ENCODE measurements around the gene FAM83C. TPM values are rescaled to one million over a fixed set of nuclear protein-coding genes. Genes with fewer than 3 reads are reported as not detected.

Gene FAM83C
- total RNA-seq, 4 donors from 2014 or later, result not detected

- 80% methylated on average over 3 of the region's 3 CpGs for WGBS
- H3K27ac ChIP-seq (replicated peaks in 1 of 4), result no peak overlapping the region
Observed at GRCh38 chr20:35314816-35315631, 22.8 kb upstream of the FAM83C start.

GRCh38 chr20:35312318-35312717 lies 20.1 kb upstream of the FAM83C start:
- H3K4me3 ChIP-seq, result no peak overlapping the region
- H3K36me3 ChIP-seq, result peaks cover 0 to 32% (median 12%) of the 10 kb centered on the region in 4 donors
- H3K4me1 ChIP-seq, result peaks cover 15 to 18% (median 17%) of the 10 kb centered on the region in 4 donors
- no peak overlapping the region for H3K27ac ChIP-seq (replicated peaks in 1 of 4)
- H3K9me3 ChIP-seq, result no peaks in the 10 kb centered on the region
- no peak for DNase-seq (ENCODE audit: extremely low spot score)
- H3K27me3 ChIP-seq, result no peaks in the 10 kb centered on the region
- intact Hi-C loops (cut with DNase I), result no loop called here
- WGBS, result 80% methylated on average over 1 of the region's 1 CpG
- no peak for TF ChIP-seq POLR2AphosphoS5 (IDR thresholded peaks at IDR 0.05)
- no peak for TF ChIP-seq POLR2A (IDR thresholded peaks at IDR 0.05; ENCODE audit: low read depth)
- no peak for TF ChIP-seq EP300 (IDR thresholded peaks at IDR 0.05)
- TF ChIP-seq, protein P1, sequence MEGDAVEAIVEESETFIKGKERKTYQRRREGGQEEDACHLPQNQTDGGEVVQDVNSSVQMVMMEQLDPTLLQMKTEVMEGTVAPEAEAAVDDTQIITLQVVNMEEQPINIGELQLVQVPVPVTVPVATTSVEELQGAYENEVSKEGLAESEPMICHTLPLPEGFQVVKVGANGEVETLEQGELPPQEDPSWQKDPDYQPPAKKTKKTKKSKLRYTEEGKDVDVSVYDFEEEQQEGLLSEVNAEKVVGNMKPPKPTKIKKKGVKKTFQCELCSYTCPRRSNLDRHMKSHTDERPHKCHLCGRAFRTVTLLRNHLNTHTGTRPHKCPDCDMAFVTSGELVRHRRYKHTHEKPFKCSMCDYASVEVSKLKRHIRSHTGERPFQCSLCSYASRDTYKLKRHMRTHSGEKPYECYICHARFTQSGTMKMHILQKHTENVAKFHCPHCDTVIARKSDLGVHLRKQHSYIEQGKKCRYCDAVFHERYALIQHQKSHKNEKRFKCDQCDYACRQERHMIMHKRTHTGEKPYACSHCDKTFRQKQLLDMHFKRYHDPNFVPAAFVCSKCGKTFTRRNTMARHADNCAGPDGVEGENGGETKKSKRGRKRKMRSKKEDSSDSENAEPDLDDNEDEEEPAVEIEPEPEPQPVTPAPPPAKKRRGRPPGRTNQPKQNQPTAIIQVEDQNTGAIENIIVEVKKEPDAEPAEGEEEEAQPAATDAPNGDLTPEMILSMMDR (IDR thresholded peaks at IDR 0.05), result no peak

More at GRCh38 chr20:35314816-35315631, 22.8 kb upstream of the FAM83C start:
- TF ChIP-seq POLR2AphosphoS5 (IDR thresholded peaks at IDR 0.05) (no peak), POLR2A (IDR thresholded peaks at IDR 0.05; ENCODE audit: low read depth) (no peak), EP300 (IDR thresholded peaks at IDR 0.05) (no peak)
- TF ChIP-seq, protein P1 (IDR thresholded peaks at IDR 0.05), result no peak
- Histone ChIP-seq H3K4me3 (no peak overlapping the region), H3K27me3 (no peaks in the 10 kb centered on the region), H3K4me1 (peaks cover 9 to 22% (median 19%) of the 10 kb centered on the region in 4 donors), H3K36me3 (peaks cover 0 to 20% (median 11%) of the 10 kb centered on the region in 4 donors), H3K9me3 (no peaks in the 10 kb centered on the region)
- DNase-seq (ENCODE audit: extremely low spot score), result no peak
- intact Hi-C loops (cut with DNase I), result no loop called here

- 98% methylated on average over 5 of the region's 5 CpGs for whole genome bisulfite sequencing
- intact Hi-C loops (cut with DNase I), result no loop called here
- TF ChIP-seq POLR2A (IDR thresholded peaks at IDR 0.05; ENCODE audit: low read depth), result no peak
- TF ChIP-seq POLR2AphosphoS5 (IDR thresholded peaks at IDR 0.05), result no peak
- Histone ChIP-seq H3K27me3 (no peaks in the 10 kb centered on the region), H3K4me3 (no peak overlapping the region), H3K36me3 (peaks cover 0 to 32% (median 12%) of the 10 kb centered on the region in 4 donors), H3K4me1 (peaks cover 19 to 23% (median 22%) of the 10 kb centered on the region in 4 donors), H3K27ac (replicated peaks in 1 of 4) (no peak overlapping the region), H3K9me3 (no peaks in the 10 kb centered on the region)
- DNase-seq (ENCODE audit: extremely low spot score), result no peak
Observed at GRCh38 chr20:35311822-35312221, 19.6 kb upstream of the FAM83C start.

GRCh38 chr20:35311409-35311808 lies 19.2 kb upstream of the FAM83C start:
- TF ChIP-seq POLR2A (IDR thresholded peaks at IDR 0.05; ENCODE audit: low read depth) (no peak), POLR2AphosphoS5 (IDR thresholded peaks at IDR 0.05) (no peak), EP300 (IDR thresholded peaks at IDR 0.05) (no peak)
- TF ChIP-seq, protein P1 (IDR thresholded peaks at IDR 0.05), result no peak
- intact Hi-C loops (cut with DNase I), result no loop called here
- H3K4me3 ChIP-seq, result no peak overlapping the region
- peaks cover 22 to 28% (median 26%) of the 10 kb centered on the region in 4 donors for H3K4me1 ChIP-seq
- no peaks in the 10 kb centered on the region for H3K9me3 ChIP-seq
- no peak for DNase-seq (ENCODE audit: extremely low spot score)
- no peaks in the 10 kb centered on the region for H3K27me3 ChIP-seq
- peaks cover 0 to 33% (median 12%) of the 10 kb centered on the region in 4 donors for H3K36me3 ChIP-seq
- H3K27ac ChIP-seq (replicated peaks in 1 of 4), result no peak overlapping the region
- 89% methylated on average over 2 of the region's 2 CpGs for WGBS
